Endothelial cell (in vitro differentiated cells): ENCODE data around the gene TBX15. TPM values are rescaled to one million over a fixed set of nuclear protein-coding genes. Genes with fewer than 3 reads are reported as not detected.

Experiments
- DNase-seq: peaks from one replicate; pipeline ENCODE4 v3.0.0; 2021; ENCODE audit warnings: low spot score
- H3K27ac Mint-ChIP-seq: one replicate; pipeline ENCODE4 v1.8.0; 2021; ENCODE audit warnings: mixed read lengths, inconsistent platforms; ENCODE audit not compliant: unreplicated experiment
- H3K27me3 Mint-ChIP-seq: one replicate; pipeline ENCODE4 v1.8.0; 2021; ENCODE audit warnings: mild to moderate bottlenecking, moderate library complexity, mixed read lengths, inconsistent platforms; ENCODE audit not compliant: unreplicated experiment
- H3K36me3 Mint-ChIP-seq: one replicate; pipeline ENCODE4 v1.8.0; 2021; ENCODE audit warnings: mild to moderate bottlenecking, low read depth, mixed read lengths, inconsistent platforms; ENCODE audit not compliant: unreplicated experiment
- H3K4me1 Mint-ChIP-seq: one replicate; pipeline ENCODE4 v1.8.0; 2021; ENCODE audit warnings: mild to moderate bottlenecking, mixed read lengths, inconsistent platforms; ENCODE audit not compliant: unreplicated experiment
- H3K4me3 Mint-ChIP-seq: one replicate; pipeline ENCODE4 v1.8.0; 2021; ENCODE audit warnings: mild to moderate bottlenecking, mixed read lengths, inconsistent platforms; ENCODE audit not compliant: unreplicated experiment
- H3K9me3 Mint-ChIP-seq: one replicate; pipeline ENCODE4 v1.8.0; 2021; ENCODE audit warnings: mixed read lengths, inconsistent platforms; ENCODE audit not compliant: unreplicated experiment
- CTCF ChIP-seq: fragments of 200-600 bp; sonication (generic); IDR thresholded peaks from one replicate; pipeline ENCODE4 v1.5.0; 2021; ENCODE audit warnings: antibody characterized with exemption; ENCODE audit not compliant: unreplicated experiment
- total RNA-seq: library from RNA; stranded (reverse); fragmentation: NEBNext Ultra II Directional; extraction: Animal tissue kit (Norgen Biotek cat#: 25700); gene quantifications from one replicate; pipeline ENCODE4 v1.2.1, GENCODE V29; 2021; ENCODE audit not compliant: unreplicated experiment

TBX15 gene
- total RNA-seq, 1 donor from 2014 or later = 38.0 TPM

DNA sequence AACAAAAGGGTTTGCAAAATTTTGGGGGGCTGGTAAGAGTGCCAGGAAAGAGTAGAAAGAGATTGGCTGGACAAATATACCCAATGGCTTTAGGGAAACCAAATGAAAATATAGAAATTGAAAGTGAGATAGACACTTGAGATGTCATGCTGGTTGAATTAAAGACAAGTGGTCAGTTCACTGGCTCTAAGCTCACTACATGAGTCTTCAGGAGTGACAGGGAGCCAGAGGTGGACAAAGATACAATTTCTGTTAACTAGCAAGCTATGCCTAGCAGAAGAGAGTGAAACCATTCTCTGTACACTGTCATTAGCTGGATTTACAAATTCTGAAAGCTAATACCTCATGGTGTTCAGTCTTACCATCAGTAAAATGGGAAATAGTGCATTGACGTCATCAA, 82.5 kb downstream of the TBX15 start:
- Mint-ChIP-seq H3K9me3 (no peaks in the 10 kb centered on the region), H3K4me3 (no peak overlapping the region), H3K27ac (no peak overlapping the region), H3K27me3 (peaks cover 5% of the 10 kb centered on the region), H3K4me1 (no peaks in the 10 kb centered on the region), H3K36me3 (peaks cover 42% of the 10 kb centered on the region)
- no peak for TF ChIP-seq CTCF
- DNase-seq = no peak

DNA sequence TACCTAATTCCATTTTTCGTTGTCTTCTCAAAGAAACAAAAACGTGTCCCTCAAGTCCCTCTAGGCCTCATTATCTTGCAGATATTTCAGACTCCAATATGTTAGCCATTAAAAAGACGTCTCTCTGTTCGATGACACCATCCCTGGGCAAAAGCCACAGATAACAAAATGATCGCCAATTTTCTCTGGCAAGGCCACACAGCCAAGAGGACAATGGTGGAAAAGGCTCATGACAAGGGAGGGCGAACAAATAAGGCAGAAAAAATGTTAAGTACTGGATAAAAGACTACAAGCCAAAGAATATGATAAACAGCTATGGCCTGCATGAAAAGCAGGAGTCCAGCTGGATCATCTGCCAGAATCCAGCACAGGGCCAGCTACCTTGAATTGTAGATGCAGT, 82.9 kb downstream of the TBX15 start:
- no peak for DNase-seq
- H3K4me1 Mint-ChIP-seq = no peaks in the 10 kb centered on the region
- H3K4me3 Mint-ChIP-seq = no peak overlapping the region
- no peak for TF ChIP-seq CTCF
- peaks cover 41% of the 10 kb centered on the region for H3K36me3 Mint-ChIP-seq
- H3K9me3 Mint-ChIP-seq = no peaks in the 10 kb centered on the region
- no peak overlapping the region for H3K27ac Mint-ChIP-seq
- peaks cover 5% of the 10 kb centered on the region for H3K27me3 Mint-ChIP-seq

- Mint-ChIP-seq H3K9me3 (no peaks in the 10 kb centered on the region), H3K27ac (no peak overlapping the region), H3K4me1 (no peaks in the 10 kb centered on the region)
Observed at GRCh38 chr1:118902711-118903191, 85.4 kb downstream of the TBX15 start.

GRCh38 chr1:118902299-118902698, 85.8 kb downstream of the TBX15 start:
- Mint-ChIP-seq H3K4me3 (no peak overlapping the region), H3K9me3 (no peaks in the 10 kb centered on the region), H3K27me3 (no peaks in the 10 kb centered on the region), H3K4me1 (no peaks in the 10 kb centered on the region), H3K36me3 (peaks cover 39% of the 10 kb centered on the region), H3K27ac (no peak overlapping the region)
- no peak for TF ChIP-seq CTCF
- no peak for DNase-seq

More at GRCh38 chr1:118902711-118903191, 85.4 kb downstream of the TBX15 start:
- no peak overlapping the region for H3K4me3 Mint-ChIP-seq
- peaks cover 2% of the 10 kb centered on the region for H3K27me3 Mint-ChIP-seq
- DNase-seq = no peak
- no peak for TF ChIP-seq CTCF
- peaks cover 43% of the 10 kb centered on the region for H3K36me3 Mint-ChIP-seq

- no peak overlapping the region for H3K27ac Mint-ChIP-seq
- no peaks in the 10 kb centered on the region for H3K27me3 Mint-ChIP-seq
- TF ChIP-seq CTCF = no peak
- H3K9me3 Mint-ChIP-seq = no peaks in the 10 kb centered on the region
- no peak for DNase-seq
- H3K36me3 Mint-ChIP-seq = peaks cover 46% of the 10 kb centered on the region
- no peaks in the 10 kb centered on the region for H3K4me1 Mint-ChIP-seq
- H3K4me3 Mint-ChIP-seq = no peak overlapping the region
Observed at GRCh38 chr1:118900643-118901440, 87.3 kb downstream of the TBX15 start.
